HG03354 (cell line): ENCODE data around the gene ITGA1.

ENCODE experiments used
- ATAC-seq: cut with Tn5 transposase; IDR thresholded peaks from one replicate; pipeline ENCODE4 v1.9.1; 2021; ENCODE audit warnings: mild to moderate bottlenecking; ENCODE audit not compliant: unreplicated experiment, poor library complexity, severe bottlenecking

Gene ITGA1

GRCh38 chr5:52798938-52799337 is 11.2 kb downstream of the ITGA1 start:
- no peak for ATAC-seq

- peak; percentile 47 for ATAC-seq
Measured at GRCh38 chr5:52799358-52799982, 11.8 kb downstream of the ITGA1 start.

- peak; percentile 87 for ATAC-seq
Measured at GRCh38 chr5:52799983-52800393, 12.3 kb downstream of the ITGA1 start.

- ATAC-seq: peak; percentile 44
Measured at GRCh38 chr5:52800394-52801213, 12.9 kb downstream of the ITGA1 start.

GRCh38 chr5:52801329-52801728 is 13.6 kb downstream of the ITGA1 start:
- no peak for ATAC-seq

GRCh38 chr5:52802272-52802973 is 14.7 kb downstream of the ITGA1 start:
- ATAC-seq: no peak

- no peak for ATAC-seq
Measured at GRCh38 chr5:52802974-52803336, 15.2 kb downstream of the ITGA1 start.

GRCh38 chr5:52804387-52804791 is 16.7 kb downstream of the ITGA1 start:
- ATAC-seq: no peak

GRCh38 chr5:52804981-52805380 is 17.3 kb downstream of the ITGA1 start:
- ATAC-seq: no peak

- ATAC-seq: no peak
Measured at GRCh38 chr5:52805615-52806014, 17.9 kb downstream of the ITGA1 start.

- ATAC-seq: no peak
Measured at GRCh38 chr5:52807037-52807436, 19.3 kb downstream of the ITGA1 start.

- no peak for ATAC-seq
Measured at GRCh38 chr5:52807723-52808122, 20.0 kb downstream of the ITGA1 start.

- no peak for ATAC-seq
Measured at GRCh38 chr5:52808316-52808901, 20.7 kb downstream of the ITGA1 start.

- no peak for ATAC-seq
Measured at GRCh38 chr5:52809884-52810283, 22.2 kb downstream of the ITGA1 start.

- ATAC-seq: no peak
Measured at GRCh38 chr5:52810426-52810825, 22.7 kb downstream of the ITGA1 start.

- ATAC-seq: no peak
Measured at GRCh38 chr5:52811067-52811749, 23.5 kb downstream of the ITGA1 start.

GRCh38 chr5:52814352-52815148 is 26.8 kb downstream of the ITGA1 start:
- no peak for ATAC-seq

GRCh38 chr5:52817818-52818217 is 30.1 kb downstream of the ITGA1 start:
- ATAC-seq: no peak

GRCh38 chr5:52818360-52818759 is 30.6 kb downstream of the ITGA1 start:
- ATAC-seq: no peak
